ENCODE data around the gene TMEM184B. TPM values are rescaled to one million over a fixed set of nuclear protein-coding genes. Genes with fewer than 3 reads are reported as not detected.

Gene TMEM184B
- polyA plus RNA-seq, 1 donor (not counting 4 experiments of a cell fraction or from before 2014, with no cell fraction given) = 18.8 TPM

DNA sequence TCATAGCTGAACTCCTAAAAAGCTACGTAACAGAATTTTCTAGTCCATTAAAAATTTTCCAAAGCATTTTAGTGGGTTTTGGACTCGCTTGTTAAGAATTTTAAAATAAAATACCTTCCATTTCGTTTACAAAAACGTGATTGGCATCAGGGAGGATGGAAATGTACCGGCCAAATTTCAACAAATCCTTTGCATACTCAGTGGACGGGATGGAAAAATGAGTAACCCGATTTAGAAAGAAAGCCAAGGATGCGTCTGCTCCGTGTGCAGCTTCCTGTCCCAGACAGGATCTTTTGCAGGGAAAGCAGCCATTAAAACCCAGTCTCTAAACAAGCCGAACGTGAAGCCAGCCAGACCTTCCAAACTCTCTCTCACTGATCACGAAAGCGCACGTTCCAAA is 15.6 kb downstream of the TMEM184B start:
- DNase-seq (ENCODE audit: low read depth, low spot score) = no peak
- Histone ChIP-seq H3K27me3 (ENCODE audit: control insufficient read depth, extremely low read depth, insufficient read depth, low read length) (no peaks in the 10 kb centered on the region), H3K9ac (ENCODE audit: control insufficient read depth, extremely low read depth, insufficient read depth, low read length) (no peak overlapping the region), H3K9me1 (ENCODE audit: control insufficient read depth, extremely low read depth, insufficient read depth, low read length) (no peaks in the 10 kb centered on the region), H2AFZ (ENCODE audit: control insufficient read depth, low read length) (no peak overlapping the region), H3K9me3 (ENCODE audit: control insufficient read depth, low read depth, low read length) (no peaks in the 10 kb centered on the region), H3K4me1 (ENCODE audit: control insufficient read depth, extremely low read depth, insufficient read depth, low read length) (peaks cover under 1% of the 10 kb centered on the region), H4K20me1 (ENCODE audit: control insufficient read depth, extremely low read depth, insufficient read depth, low read length) (no peaks in the 10 kb centered on the region), H3K4me2 (ENCODE audit: control insufficient read depth, extremely low read depth, insufficient read depth, low read depth, low read length) (no peak overlapping the region), H3K27ac (ENCODE audit: control insufficient read depth, insufficient read depth, low read length) (no peak overlapping the region), H3K4me3 (ENCODE audit: control insufficient read depth in 2 of 3, extremely low read depth in 1 of 3, insufficient read depth in 2 of 3, low read depth in 1 of 3, low read length in 3 of 3) (no peak overlapping the region), H3K79me2 (ENCODE audit: control insufficient read depth, insufficient read depth, low read length) (peaks cover 66% of the 10 kb centered on the region), H3K36me3 (ENCODE audit: control insufficient read depth in 2 of 2, extremely low read depth in 1 of 2, insufficient read depth in 2 of 2, low read length in 2 of 2) (peaks cover 0 to 5% of the 10 kb centered on the region in 2 experiments)
- dilution Hi-C loops (cut with MboI; ENCODE audit: extremely low pct_ligation_motif_present, low sequenced_read_pairs) = no loop called here
- no peak for FAIRE-seq
- TF ChIP-seq, protein P1, sequence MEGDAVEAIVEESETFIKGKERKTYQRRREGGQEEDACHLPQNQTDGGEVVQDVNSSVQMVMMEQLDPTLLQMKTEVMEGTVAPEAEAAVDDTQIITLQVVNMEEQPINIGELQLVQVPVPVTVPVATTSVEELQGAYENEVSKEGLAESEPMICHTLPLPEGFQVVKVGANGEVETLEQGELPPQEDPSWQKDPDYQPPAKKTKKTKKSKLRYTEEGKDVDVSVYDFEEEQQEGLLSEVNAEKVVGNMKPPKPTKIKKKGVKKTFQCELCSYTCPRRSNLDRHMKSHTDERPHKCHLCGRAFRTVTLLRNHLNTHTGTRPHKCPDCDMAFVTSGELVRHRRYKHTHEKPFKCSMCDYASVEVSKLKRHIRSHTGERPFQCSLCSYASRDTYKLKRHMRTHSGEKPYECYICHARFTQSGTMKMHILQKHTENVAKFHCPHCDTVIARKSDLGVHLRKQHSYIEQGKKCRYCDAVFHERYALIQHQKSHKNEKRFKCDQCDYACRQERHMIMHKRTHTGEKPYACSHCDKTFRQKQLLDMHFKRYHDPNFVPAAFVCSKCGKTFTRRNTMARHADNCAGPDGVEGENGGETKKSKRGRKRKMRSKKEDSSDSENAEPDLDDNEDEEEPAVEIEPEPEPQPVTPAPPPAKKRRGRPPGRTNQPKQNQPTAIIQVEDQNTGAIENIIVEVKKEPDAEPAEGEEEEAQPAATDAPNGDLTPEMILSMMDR (optimal IDR thresholded peaks at IDR 0.05 in 1 of 3, IDR thresholded peaks at IDR 0.05 in 1 of 3, conservative IDR thresholded peaks at IDR 0.05 in 1 of 3; ENCODE audit: extremely low read depth in 1 of 3, insufficient read depth in 2 of 3, low read length in 3 of 3) = no peak

DNA sequence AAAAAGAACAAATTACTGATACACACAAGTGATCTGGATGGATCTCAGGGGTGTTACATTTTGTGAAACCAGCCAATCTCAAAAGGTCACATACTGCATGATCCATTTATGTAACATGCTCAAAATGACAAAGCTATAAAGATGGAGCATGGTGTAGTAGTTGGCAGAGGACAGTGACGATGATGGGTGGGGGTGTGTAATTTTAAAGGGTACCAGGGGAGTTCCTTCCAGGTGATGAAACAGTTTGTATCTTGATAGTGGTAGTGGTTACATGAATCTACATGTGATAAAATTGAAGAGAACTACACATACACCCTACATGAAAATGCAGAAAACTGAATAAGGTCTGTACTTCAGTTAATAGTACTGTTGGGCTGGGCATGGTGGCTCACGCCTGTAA is 17.1 kb downstream of the TMEM184B start:
- H3K4me2 ChIP-seq (ENCODE audit: control insufficient read depth, extremely low read depth, insufficient read depth, low read depth, low read length) = no peak overlapping the region
- TF ChIP-seq, protein P1 (optimal IDR thresholded peaks at IDR 0.05 in 1 of 3, IDR thresholded peaks at IDR 0.05 in 1 of 3, conservative IDR thresholded peaks at IDR 0.05 in 1 of 3; ENCODE audit: extremely low read depth in 1 of 3, insufficient read depth in 2 of 3, low read length in 3 of 3) = no peak
- TF ChIP-seq EZH2 (IDR thresholded peaks at IDR 0.05; ENCODE audit: low read length) = no peak
- H3K27me3 ChIP-seq (ENCODE audit: control insufficient read depth, extremely low read depth, insufficient read depth, low read length) = no peaks in the 10 kb centered on the region
- H3K9me3 ChIP-seq (ENCODE audit: control insufficient read depth, low read depth, low read length) = no peaks in the 10 kb centered on the region
- H3K9ac ChIP-seq (ENCODE audit: control insufficient read depth, extremely low read depth, insufficient read depth, low read length) = no peak overlapping the region
- no peaks in the 10 kb centered on the region for H3K4me1 ChIP-seq (ENCODE audit: control insufficient read depth, extremely low read depth, insufficient read depth, low read length)
- no peaks in the 10 kb centered on the region for H3K9me1 ChIP-seq (ENCODE audit: control insufficient read depth, extremely low read depth, insufficient read depth, low read length)
- dilution Hi-C loops (cut with MboI; ENCODE audit: extremely low pct_ligation_motif_present, low sequenced_read_pairs) = no loop called here
- no peaks in the 10 kb centered on the region for H4K20me1 ChIP-seq (ENCODE audit: control insufficient read depth, extremely low read depth, insufficient read depth, low read length)
- peaks cover 0 to 8% of the 10 kb centered on the region in 2 experiments for H3K36me3 ChIP-seq (ENCODE audit: control insufficient read depth in 2 of 2, extremely low read depth in 1 of 2, insufficient read depth in 2 of 2, low read length in 2 of 2)
- no peak overlapping the region for H3K4me3 ChIP-seq (ENCODE audit: control insufficient read depth in 2 of 3, extremely low read depth in 1 of 3, insufficient read depth in 2 of 3, low read depth in 1 of 3, low read length in 3 of 3)
- peaks cover 61% of the 10 kb centered on the region for H3K79me2 ChIP-seq (ENCODE audit: control insufficient read depth, insufficient read depth, low read length)
- no peak overlapping the region for H2AFZ ChIP-seq (ENCODE audit: control insufficient read depth, low read length)
- no peak for FAIRE-seq
- no peak overlapping the region for H3K27ac ChIP-seq (ENCODE audit: control insufficient read depth, insufficient read depth, low read length)
- DNase-seq (ENCODE audit: low read depth, low spot score) = no peak

All from keratinocyte (primary cell).